HG02642 (cell line): ENCODE results near the gene DOCK6.
A peak's percentile ranks its signal among the peaks of the same experiment; 100 is the strongest.
"Not testable (repeated sequence)": the region's sequence is repeated elsewhere in the genome, so short reads cannot be mapped to it uniquely, and the experiment has no call there.

Experiments used
- ATAC-seq: cut with Tn5 transposase; IDR thresholded peaks from one replicate; pipeline ENCODE4 v1.9.1; 2021; ENCODE audit warnings: mild to moderate bottlenecking; ENCODE audit not compliant: unreplicated experiment, poor library complexity

Gene DOCK6

DNA sequence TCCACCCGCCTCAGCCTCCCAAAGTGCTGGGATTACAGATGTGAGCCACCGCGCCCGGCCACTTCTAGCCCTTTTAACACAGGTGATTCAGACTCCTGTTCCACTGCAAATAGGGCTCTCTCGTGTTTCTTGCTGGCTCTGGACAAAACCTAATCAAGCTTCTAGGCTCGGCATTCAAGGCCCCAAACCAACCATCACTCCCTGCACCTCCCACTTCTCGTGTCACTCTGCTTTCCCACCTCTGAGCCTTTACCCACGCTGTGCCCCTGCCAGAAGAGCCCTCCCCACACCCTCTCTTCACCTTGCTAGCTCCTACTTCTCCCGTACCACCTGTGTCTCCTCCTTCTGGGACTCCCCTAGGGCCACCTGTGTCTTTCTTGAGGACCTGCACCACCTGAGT, 84.7 kb downstream of the DOCK6 start:
- ATAC-seq = no peak

DNA sequence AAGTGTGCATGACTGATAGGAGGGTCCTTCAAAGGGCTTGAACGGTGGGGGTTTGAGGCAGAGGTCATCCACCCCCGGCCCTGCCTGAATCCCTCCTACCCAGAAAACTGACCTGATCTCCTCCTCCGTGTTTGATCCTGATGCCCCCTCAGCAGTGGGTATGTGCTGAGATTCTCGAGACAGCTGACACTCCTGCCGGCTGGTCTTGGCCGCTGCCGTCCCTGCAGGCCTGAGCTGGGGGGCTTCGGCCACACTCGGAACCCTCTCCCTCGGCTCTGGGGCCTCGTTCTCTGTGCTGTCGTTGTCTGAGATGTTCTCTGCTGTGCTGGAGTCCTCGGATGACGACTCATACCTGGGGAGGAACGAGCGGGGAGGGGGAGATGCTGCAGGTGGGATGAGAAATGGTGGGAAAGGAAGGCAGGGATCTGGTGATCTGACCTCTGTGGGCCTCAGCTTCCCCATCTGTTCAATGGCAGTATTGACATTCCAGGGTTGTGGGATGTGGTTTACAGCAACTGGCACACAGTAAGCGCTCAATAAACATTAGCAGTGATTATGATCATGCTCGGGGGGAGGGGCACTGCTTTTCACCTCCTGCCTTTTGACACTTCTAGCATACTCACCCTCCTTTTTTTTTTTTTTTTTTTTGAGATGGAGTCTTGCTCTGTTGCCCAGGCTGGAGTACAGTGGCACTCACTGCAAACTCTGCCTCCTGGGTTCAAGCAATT, 85.7 kb downstream of the DOCK6 start:
- ATAC-seq = no peak

DNA sequence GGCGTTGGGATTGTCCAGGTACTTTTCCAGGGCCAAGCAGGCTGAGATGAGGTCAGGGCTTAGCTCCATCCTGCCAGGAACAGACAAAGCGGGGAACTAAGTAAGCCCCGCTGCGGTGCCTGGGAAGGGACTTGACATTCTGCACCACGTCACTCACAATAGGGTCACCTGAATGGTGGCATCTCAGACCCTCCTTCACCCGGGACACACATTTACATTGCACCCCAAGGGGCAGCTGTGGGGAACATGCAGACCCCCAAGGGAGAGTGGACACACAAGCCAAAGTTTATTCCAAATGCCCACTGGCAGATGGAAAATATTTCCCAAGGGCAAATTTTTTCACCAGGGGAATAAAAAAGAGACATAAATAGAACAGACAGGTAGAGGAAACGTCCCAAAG, 86.4 kb downstream of the DOCK6 start:
- no peak for ATAC-seq

DNA sequence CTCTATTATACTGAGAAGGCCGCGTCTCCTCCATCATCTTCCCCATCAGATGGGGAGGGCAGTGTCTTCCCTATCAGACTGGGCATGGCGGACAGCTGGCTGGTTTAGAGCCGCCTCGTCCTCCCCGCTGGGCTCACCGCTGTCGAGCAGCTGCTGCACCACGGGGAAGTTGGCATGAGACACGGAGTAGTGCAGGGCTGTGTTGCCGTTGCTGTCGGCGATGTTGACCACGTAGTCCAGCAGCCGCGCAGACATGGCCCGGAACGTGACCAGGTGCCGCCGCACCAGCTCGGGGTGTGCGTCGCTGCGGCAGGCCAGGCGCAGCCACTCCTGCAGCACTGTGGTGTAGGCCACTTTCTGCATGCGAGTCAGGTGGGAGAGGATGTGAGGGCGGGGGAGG, 88.0 kb downstream of the DOCK6 start:
- ATAC-seq = no peak

DNA sequence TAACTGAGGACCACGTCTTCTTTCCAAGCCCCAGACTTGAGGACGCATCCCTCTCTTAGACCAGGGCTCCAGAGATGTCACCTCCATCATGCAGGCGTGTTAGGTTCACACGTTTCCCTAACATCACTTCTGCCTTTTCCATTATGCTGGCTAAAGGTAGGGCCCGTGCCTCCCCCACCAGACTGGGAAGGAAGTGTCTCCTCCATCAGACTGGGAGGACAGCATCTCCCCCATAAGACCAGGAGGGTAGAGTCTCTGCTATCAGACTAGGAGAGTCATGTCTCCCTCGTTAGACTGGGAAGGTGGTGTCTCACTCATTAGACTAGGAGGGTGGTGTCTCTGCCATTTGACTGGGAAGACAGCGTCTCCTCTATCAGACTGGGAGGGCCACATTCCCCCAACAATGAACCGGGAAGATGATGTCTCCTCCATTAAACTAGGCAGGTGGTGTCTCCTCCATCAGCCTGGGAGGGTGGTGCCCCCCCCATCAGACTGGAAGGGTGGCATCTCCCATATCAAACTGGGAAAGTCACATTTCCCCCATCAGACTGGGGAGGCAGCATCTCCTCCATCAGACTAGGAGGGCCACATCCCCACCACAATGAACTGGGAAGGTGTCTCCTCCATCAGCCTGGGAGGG, 88.7 kb downstream of the DOCK6 start:
- no peak for ATAC-seq

DNA sequence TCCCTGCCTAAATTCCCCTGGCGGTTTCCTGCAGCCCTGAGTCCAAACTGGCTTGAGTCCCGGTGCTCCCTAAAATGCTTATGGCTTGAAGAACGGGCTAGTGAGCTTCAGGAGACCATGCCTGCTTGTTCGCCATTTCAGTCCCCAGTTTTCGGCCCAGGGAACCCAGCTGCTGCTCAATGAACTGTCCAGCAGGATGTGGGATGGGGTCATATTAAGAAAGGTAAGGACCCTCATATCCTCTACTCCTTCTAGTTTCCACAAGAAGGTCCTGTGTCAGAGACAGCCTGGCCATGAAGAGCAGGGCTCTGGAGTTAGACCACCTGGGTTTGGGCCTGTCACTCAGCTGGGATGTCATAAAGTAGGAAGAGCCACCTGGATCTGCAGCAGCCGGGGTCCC, 89.7 kb downstream of the DOCK6 start:
- ATAC-seq = no peak

DNA sequence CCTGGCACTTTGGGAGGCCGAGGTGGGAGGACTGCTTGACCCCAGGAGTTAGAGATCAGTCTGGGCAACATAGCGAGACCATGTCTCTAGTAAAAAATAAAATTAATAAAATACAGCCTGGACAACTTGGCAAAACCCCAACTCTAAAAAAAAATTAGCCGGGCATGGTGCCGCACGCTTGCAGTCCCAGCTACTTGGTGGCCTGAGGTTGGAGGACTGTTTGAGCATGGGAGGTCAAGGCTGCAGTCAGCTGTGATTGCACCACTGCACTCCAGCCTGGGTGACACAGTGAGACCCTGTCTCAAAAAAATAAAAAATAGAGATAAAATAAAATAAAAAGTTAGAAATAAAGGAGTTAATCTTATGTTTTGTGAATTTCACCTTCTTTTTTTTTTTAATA, 91.2 kb downstream of the DOCK6 start:
- ATAC-seq = no peak

DNA sequence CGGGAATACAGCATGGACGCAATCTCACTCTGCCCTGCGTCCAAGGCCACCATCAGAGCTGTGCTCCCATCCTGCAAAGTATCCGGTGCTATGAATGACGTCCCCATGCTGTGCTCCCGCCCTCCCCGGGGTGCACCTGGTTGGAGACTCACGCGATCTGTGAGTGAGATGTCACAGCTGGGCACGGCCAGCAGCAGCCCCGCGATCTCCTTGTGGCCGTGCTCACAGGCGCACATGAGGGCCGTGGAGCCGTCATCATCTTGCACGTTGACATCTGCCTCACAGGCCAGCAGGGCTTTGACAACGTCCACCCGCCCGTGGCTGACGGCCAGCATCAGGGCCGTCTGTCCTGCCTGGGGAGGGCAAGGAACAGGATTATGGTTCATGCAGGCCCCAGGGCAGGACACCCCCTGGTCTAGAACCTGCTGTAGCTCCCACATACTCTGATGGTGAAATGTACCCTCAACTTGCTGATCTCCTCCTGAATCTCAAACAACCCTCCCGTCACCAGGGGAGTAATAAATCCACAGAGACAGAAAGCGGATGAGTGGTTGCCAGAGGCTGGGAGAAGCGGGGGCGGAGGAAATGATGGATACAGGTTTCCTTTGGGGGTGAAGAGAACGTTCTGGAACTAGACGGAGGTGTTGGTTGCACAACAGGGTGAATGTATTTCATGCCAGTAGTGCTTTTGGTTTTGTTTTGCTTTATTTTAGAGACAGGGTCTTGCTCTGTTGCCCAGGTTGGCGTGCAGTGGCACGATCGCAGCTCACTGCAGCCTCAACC, 92.2 kb downstream of the DOCK6 start:
- ATAC-seq = no peak

DNA sequence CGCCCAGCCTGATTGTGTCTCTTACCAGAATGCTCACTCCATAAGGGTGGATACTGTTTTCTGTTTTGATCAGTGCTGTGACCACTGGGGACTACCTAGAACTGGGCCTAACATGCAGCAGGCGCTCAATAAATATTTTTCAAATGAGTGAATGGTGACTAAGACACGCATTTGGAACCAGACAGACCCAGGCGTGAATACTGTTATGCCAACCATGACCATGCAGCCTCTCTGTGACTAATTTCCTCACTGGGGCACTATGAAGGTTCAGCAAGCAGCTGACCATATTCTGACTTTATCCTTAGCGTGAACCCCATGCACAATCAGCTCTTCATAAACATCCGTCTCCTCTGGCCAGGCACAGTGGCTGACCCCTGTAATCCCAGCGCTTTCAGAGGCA, 93.8 kb downstream of the DOCK6 start:
- ATAC-seq = no peak

DNA sequence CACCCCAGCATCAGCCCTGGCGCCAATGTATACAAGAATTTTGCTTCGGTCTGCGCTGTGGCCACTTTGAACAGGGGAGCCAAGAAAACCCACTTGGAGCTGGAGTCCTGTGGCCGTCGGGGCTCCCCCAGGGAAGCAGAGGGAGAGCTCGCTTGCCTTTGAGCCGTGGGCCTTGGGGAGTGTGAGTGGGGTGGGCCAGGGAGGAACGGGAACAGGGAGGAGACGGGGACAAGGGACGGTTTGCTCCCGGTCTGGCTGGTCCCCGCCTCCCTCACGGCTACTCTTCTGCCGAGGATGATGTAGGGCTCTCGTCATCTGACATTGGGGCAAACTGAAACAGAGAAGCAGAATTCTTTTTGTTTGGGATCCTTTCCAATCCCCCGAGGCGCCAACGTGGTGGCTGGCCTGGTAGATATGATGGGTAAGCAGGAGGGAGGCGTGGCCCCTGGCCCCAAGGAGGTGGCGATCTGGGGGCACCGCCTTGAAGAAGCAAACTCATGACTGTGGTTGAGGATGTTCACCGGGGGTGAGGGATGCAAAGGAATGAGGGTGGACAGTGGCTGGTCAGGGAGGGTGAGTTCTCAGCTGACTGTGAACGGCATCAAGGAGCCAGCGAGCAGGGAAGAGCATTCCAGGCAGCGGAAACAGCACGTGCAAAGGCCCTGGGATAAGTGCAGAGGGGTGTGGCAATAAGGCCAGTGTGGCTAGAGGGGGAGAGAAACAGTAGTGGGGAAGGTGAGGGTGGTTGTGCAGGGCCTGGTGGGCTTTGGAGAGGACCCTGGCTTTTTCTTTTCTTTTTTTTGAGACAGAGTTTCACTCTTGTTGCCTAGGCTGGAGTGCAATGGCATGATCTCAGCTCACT, 95.8 kb downstream of the DOCK6 start:
- ATAC-seq = no peak

DNA sequence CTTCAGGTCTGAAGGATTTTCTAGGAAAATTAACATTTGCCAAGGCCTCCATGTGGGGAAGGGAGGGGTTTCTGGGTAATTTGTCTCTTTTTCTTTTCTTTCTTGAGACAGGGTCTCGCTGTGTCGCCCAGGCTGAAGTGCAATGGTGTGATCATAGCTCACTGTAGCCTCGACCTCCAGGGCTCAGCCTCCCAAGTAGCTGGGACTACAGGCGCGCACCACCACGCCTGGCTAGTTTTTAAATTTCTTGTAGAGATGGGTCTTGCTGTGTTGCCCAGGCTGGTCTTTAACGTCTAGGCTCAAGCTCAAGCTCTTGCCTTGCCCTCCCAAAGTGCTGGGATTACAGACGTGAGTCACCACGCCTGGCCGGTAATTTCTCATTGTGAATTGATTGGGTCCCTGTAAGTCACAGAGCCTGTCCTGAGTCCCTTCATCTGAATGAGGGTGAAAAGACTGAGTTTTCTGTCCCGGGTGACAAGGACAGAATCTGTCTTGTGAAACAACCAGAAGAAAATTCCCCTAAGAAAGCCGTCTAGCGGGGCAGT, 96.8 kb downstream of the DOCK6 start:
- ATAC-seq = no peak

DNA sequence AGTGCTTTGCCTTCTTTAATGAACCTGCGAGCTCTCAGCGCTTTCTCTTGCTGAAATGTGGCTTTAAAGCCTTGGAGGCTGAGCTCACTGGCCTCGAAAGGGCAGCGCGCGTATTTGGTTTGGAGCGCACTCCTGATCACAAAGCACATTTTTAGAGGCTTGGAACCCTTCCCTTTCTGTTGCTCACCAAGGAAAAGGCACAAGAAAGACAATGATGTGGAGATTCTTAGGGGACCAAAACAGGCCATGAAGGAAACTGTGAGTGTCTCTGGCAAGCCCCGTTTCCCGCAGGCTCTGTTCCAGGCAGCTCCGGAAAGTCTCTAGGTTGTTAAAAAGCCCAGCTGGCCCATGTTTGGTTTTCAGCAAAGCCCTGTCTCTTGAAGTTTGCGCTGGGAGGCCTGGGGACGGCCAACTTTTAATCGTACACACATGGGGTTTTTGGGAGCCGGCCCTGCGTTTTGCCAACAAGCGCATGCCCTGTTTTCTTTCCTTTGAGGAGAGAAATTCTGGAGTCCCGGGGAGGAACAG, 97.4 kb downstream of the DOCK6 start:
- no peak for ATAC-seq

DNA sequence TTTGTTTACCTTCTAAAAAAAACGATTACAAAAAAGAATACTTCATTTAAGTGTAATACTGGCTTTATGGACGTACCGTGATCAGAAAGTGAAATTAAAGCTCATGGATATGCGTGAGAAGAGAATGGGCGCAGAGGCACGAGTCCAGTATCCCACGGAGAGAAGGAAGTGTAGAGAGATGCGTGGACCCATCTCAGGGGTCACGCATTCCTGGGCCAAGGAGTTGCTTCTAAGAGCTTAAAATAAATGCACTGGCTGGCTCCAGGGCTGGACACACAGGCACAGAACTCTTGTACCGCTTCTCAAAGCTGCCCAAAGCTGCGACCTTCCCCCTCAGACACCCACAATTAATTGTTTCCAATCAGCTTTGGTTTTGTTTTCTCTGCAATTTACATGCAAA, 98.0 kb downstream of the DOCK6 start:
- no peak for ATAC-seq

DNA sequence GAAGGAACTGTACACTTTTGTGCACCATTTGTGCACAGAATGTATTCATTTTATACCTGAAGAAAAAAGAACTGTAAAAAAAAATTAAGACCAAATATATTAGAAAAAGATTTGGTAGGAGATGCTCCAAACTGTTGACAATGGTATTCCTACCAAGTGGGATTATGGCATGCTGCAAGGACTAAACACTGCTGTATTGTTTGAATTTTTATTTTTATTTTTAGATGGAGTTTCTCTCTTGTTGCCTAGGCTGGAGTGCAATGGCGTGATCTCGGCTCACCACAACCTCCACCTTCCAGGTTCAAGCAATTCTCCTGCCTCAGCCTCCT, 101.9 kb downstream of the DOCK6 start:
- not testable (repeated sequence) for ATAC-seq

DNA sequence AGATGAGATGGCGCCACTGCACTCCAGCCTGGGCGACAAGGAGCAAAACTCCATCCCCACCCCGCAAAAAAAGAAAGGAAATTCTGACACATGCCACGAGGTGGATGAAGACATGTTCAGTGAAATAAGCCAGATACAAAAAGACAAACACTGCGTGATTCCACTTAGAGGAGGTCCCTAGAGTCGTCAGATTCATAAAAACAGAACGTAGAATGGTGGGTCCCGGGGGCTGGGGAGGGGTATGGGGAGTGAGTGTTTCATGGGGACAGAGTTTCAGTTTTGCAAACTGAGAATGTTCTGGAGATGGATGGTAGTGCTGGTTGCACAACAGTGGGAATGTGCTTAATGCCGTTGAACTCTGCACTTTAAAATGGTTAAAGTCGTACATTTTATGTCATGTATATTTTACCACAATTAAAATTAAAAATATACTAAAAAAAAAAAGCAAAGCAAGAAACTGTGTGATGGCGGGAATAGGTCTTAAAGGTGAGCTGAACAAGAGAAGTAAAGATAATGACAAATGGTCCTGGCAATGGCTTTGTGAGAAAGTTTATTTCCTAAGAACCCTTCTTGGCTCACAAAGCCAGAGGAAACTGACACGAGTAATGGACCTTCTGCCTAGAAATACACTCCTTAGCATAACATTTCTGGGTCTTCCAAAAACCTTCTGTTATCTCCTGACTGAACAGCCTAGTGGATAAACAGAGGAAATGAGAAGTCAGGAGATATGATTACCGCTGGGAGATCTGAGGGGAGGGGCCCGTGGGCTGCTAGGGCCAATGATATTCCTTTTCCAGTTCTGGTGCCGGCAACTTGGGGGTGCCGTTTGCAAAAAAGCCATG, 102.5 kb downstream of the DOCK6 start:
- ATAC-seq = no peak

DNA sequence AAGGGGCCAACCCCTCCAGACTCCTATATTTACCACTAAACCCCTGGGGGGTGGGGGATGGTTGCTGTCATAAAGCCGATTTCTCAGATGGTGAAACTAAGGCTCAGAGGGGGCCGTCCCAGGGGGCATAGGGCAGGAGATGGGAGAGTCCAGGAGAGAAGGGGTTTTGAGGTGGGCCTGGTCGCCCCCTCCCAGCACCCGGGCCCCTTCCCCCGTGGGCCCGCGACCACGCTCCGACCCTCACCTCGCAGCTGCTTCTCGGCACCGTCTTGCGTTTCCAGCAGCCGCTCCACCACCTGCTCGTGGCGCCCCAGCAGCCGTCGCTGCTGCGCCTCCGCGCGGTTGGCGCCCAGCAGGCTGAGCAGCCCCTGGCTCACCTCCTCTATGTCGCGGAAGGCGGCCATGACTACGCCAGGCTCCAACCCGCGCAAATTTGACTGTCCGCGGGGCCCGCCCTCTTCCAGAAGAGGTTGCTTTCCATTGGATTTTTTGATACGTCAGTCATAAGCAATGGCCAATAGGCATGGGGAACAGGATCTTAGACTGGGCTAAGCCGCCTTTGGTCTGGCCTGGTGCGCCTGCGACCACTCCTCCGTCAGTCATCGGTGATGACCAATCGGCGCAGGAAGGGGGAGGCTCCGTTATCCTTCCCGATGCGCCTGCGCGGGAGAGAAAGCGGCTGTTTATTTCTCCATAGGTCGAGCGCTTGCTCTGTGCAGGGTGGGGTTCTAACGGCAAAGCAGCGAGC, 106.8 kb downstream of the DOCK6 start, which contains the start of gene SPC24:
Gene SPC24 (minus strand): TSS at position 410 of the 748 bp plus-strand sequence. CDS start 6 bp downstream, at position 404.
- peak; percentile 97 for ATAC-seq

DNA sequence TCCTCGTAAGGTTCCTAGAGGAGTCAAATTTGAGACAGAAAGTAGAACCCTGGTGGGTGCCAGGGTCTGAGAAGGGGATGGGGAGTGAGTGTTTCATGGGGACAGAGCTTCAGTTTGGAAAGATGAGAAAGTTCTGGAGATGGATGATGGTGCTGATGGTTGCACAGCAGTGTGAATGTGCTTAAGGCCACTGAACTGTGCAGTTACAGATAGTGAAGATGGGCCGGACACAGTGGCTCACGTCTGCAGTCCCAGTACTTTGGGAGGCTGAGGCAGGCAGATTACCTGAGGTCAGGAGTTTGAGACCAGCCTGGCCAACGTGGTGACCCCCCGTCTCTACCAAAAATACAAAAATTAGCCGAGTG, 107.7 kb downstream of the DOCK6 start:
- ATAC-seq = no peak

DNA sequence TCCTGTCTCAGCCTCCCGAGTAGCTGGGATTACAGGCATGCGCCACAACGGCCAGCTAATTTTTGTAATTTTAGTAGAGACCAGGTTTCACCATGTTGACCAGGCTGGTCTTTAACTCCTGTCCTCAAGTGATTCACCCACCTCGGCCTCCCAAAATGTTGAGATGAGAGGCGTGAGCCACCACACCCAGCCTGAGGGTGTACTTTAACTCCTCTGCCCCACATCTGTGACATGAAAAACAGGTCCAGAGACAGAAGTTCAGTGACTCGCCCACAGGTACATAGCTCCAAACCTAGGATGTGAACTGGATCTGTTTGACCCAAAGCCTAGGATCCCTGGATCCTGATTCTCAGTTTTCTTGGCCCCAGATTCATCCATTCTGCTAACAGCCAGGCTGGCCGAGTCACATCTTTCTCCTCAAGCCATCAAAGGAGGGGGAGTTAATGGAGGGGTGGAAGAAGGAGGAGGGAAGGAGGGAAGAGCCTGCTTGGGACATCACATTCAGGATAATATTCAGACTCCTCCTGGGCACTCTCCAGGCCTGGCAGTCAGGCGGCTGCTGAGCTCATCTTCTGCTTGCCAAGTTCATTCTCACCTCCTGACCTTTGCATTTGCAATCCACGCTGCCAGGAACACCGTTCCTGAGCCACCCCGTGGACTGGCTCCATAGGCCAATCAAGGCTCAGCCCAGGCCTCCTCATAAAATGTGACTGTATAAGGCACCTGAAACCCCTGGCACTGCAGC, 109.8 kb downstream of the DOCK6 start:
- ATAC-seq = no peak
